ENCODE results near the gene RNF166. TPM values are rescaled to one million over a fixed set of nuclear protein-coding genes. Genes with fewer than 3 reads are reported as not detected.

RNF166 gene
- total RNA-seq, 2 donors from 2014 or later: 11.6 to 30.3 TPM

DNA sequence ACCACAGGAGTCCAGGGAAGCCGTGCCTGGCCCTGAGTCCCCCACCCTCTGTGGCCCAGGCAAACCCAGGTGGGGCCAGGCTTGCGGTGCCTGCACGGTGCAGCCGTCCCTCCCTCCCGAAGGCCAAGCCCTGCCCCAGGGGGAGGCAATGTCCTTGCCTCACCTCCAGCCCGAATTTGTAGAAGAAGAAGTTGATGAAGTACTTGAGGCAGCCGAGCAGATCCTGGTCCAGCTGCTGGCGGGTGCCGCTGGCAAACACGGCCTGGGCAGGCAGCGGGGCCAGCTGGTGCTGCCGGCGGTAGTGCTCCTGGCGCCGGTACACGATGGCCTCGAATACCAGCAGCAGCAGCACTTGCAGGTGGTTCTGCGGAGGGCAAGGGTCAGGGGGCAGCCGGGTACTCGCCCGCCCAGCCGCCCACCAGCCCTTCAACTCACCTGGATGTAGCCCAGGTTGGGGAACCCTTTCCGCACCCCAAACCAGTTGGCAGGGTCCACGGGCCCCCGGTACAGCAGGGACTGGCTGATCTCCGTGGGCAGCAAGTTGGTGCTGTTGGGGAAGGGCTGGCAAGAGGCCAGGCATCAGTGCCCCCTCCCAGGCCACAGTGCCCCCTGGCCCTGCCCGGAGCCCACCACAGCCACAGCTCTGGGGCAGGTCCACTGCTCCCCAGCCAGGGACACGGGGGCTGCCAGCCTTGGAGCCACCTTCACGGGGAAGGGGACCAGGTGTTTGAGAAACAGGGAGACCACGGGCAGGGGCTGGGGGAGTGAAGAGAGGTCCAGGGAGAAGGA, 26.2 kb upstream of the RNF166 start:
- Histone ChIP-seq H3K4me3 (no peak overlapping the region), H3K27me3 (replicated peaks; ENCODE audit: insufficient read depth) (no peaks in the 10 kb centered on the region), H3K9me3 (no peaks in the 10 kb centered on the region), H3K27ac (no peak overlapping the region), H3K36me3 (no peaks in the 10 kb centered on the region), H3K4me1 (replicated peaks) (no peaks in the 10 kb centered on the region)
- DNase-seq (ENCODE audit: low spot score): no peak
- TF ChIP-seq POLR2AphosphoS5 (IDR thresholded peaks at IDR 0.05) (no peak), POLR2A (IDR thresholded peaks at IDR 0.05) (no peak)
- TF ChIP-seq, protein P1, sequence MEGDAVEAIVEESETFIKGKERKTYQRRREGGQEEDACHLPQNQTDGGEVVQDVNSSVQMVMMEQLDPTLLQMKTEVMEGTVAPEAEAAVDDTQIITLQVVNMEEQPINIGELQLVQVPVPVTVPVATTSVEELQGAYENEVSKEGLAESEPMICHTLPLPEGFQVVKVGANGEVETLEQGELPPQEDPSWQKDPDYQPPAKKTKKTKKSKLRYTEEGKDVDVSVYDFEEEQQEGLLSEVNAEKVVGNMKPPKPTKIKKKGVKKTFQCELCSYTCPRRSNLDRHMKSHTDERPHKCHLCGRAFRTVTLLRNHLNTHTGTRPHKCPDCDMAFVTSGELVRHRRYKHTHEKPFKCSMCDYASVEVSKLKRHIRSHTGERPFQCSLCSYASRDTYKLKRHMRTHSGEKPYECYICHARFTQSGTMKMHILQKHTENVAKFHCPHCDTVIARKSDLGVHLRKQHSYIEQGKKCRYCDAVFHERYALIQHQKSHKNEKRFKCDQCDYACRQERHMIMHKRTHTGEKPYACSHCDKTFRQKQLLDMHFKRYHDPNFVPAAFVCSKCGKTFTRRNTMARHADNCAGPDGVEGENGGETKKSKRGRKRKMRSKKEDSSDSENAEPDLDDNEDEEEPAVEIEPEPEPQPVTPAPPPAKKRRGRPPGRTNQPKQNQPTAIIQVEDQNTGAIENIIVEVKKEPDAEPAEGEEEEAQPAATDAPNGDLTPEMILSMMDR (IDR thresholded peaks at IDR 0.05): no peak
- intact Hi-C loops (cut with DNase I): loop anchor here (10.0 kb wide), 2 partner anchors 442 to 482 kb away; partner anchors contain the start of genes CDH15 and ZNF778
- WGBS: 80% methylated on average over 19 of the region's 30 CpGs

DNA sequence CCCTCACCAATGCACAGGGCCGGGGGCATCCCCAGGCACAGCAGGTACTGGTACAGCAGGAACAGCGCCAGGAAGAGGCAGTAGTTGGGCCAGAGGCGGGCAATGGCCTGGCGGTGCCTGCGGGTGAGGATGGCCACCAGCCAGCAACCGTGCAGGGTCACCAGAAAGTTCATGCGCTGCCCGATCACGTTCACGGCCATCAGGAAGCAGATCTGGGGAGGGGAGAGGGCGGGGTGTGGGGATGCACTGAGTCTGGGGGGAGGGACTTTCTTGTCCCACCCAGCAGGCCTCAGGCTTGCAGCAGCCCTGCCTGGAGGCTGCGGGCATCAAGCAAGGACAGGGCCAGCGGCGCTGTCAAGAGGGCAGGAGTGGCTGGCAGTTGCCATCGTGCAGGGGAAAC, 25.5 kb upstream of the RNF166 start:
- Histone ChIP-seq H3K4me3 (no peak overlapping the region), H3K27ac (no peak overlapping the region), H3K4me1 (replicated peaks) (no peaks in the 10 kb centered on the region), H3K36me3 (peaks cover 0 to 6% of the 10 kb centered on the region in 2 donors), H3K27me3 (replicated peaks; ENCODE audit: insufficient read depth) (no peaks in the 10 kb centered on the region), H3K9me3 (no peaks in the 10 kb centered on the region)
- DNase-seq (ENCODE audit: low spot score): no peak
- intact Hi-C loops (cut with DNase I): loop anchor here (10.0 kb wide), 2 partner anchors 443 to 483 kb away; partner anchors contain the start of genes CDH15 and ZNF778
- 81% methylated on average over 11 of the region's 15 CpGs for WGBS
- no peak for TF ChIP-seq POLR2A (IDR thresholded peaks at IDR 0.05)
- no peak for TF ChIP-seq POLR2AphosphoS5 (IDR thresholded peaks at IDR 0.05)

DNA sequence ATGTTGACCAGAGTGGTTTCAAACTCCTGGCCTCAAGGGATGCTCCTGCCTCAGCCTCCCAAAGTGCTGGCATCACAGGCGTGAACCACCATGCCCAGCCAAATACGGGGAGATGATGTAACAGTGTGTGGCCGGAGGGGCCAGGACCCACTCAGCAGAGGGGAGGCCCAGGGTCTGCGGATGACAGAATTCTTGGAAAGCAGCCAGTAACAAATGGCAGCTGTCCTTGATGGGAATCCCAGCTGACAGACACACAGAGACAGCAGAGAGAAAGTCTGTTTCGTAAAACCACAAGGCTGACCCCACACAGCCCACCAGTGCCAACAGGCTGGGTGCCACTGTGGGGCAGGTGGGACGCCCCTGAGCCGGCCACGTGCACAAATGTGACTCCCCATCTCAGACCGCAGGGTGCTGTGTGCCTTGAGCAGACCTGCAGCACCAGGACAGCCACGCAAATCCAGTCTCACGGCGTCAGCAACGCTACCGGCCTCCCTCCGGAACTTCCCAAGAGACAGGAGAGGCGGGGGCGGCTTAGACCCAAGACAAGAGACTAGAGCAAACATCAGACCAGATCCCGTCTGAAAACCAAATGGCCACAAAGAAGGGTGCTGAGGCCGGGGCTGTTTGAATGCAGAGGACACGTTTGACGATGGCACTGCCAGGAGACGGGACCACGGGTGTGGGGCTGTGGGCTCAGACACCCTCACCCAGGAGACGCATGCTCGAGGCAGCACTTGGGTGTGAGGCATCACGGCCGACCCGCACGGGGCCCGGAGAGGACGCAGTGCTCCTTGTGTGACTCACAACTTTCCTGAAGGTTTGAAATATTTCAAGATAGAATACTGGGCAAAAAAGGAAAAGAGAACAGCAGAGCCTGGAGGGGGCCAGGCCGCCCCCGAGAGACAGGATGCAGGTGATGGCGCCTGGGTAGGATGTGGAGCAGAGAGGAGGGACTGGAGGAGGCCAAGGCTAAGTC, 24.7 kb upstream of the RNF166 start:
- H3K27ac ChIP-seq: no peak overlapping the region
- intact Hi-C loops (cut with DNase I): loop anchor here (10.0 kb wide), 2 partner anchors 444 to 484 kb away; partner anchors contain the start of genes CDH15 and ZNF778
- no peak for TF ChIP-seq POLR2A (IDR thresholded peaks at IDR 0.05)
- TF ChIP-seq, protein P1 (IDR thresholded peaks at IDR 0.05): no peak
- no peak for TF ChIP-seq POLR2AphosphoS5 (IDR thresholded peaks at IDR 0.05)
- no peak for DNase-seq (ENCODE audit: low spot score)
- no peaks in the 10 kb centered on the region for H3K4me1 ChIP-seq (replicated peaks)
- H3K4me3 ChIP-seq: no peak overlapping the region
- WGBS: 86% methylated on average over 34 of the region's 34 CpGs
- peaks cover 6 to 14% of the 10 kb centered on the region in 2 donors for H3K36me3 ChIP-seq
- no peaks in the 10 kb centered on the region for H3K27me3 ChIP-seq (replicated peaks; ENCODE audit: insufficient read depth)
- no peaks in the 10 kb centered on the region for H3K9me3 ChIP-seq

DNA sequence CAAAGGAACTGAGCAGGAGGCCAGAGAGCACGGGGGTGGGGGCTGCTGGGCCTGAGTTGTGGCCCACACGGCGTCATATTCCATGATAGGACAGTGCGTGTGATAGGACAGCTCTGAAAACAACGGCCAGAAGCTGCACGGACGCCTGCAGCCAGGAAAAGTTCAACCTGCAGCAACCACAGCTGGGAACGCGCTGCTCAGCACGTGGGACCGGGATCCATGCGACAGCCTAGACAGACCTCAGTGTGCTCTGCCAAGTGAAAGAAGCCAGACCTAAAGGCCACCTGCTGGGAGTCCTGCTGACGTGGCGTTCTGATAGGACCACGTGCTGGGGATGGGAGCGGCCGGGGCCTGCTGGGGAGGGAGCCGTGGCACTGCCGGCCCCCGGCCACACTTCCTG, 21.7 kb upstream of the RNF166 start:
- 68% methylated on average over 20 of the region's 20 CpGs for WGBS
- H3K36me3 ChIP-seq: peaks cover 9 to 33% of the 10 kb centered on the region in 2 donors

More for the DNA sequence above, 21.7 kb upstream of the RNF166 start:
- Histone ChIP-seq H3K27me3 (replicated peaks; ENCODE audit: insufficient read depth) (no peaks in the 10 kb centered on the region), H3K4me3 (no peak overlapping the region), H3K27ac (no peak overlapping the region), H3K9me3 (no peaks in the 10 kb centered on the region), H3K4me1 (replicated peaks) (no peaks in the 10 kb centered on the region)
- intact Hi-C loops (cut with DNase I): no loop called here
- DNase-seq (ENCODE audit: low spot score): no peak
- TF ChIP-seq, protein P1 (IDR thresholded peaks at IDR 0.05): no peak
- TF ChIP-seq POLR2A (IDR thresholded peaks at IDR 0.05) (no peak), POLR2AphosphoS5 (IDR thresholded peaks at IDR 0.05) (no peak)

Data from prostate gland (tissue), 2 donors.